Non-pigmented ciliary epithelial cell (primary cell): ENCODE measurements around the gene NTMT2.

Source experiments
- DNase-seq: peaks from one replicate; pipeline ENCODE4 v3.0.0-alpha.2; 2010; ENCODE audit warnings: low read depth

The NTMT2 gene

GRCh38 chr1:170210142-170210541, 64.4 kb downstream of the NTMT2 start:
- no peak for DNase-seq

GRCh38 chr1:170213596-170213995, 67.8 kb downstream of the NTMT2 start:
- no peak for DNase-seq

GRCh38 chr1:170214117-170215032, 68.6 kb downstream of the NTMT2 start:
- DNase-seq, result no peak

- DNase-seq, result no peak
These were observed 69.5 kb downstream of the NTMT2 start for GRCh38 chr1:170215072-170215885.

GRCh38 chr1:170217517-170218256, 71.9 kb downstream of the NTMT2 start:
- DNase-seq, result no peak

- DNase-seq, result no peak
These were observed 72.5 kb downstream of the NTMT2 start for GRCh38 chr1:170218257-170218650.
